ENCODE results near the gene EYS.

DNA sequence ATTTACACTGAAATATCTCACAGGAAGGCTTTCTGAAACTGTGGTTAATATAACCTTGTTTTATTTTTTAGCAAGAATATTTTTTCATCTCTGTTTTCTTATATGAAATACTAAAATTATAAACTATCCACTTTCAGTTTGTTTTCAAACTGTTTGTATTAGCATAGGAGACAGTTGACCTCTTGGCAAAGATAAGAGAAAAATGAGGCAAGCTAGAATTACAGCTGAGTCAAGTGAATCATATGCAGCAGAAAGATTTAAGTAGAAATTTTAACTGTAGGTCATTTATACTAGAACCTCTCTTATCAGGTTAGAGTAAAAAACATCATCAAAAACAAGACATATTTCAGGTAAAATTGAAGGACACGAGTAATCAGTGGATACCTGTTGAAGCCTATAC lies 1278.8 kb downstream of the EYS start:
- TF ChIP-seq, protein P1, sequence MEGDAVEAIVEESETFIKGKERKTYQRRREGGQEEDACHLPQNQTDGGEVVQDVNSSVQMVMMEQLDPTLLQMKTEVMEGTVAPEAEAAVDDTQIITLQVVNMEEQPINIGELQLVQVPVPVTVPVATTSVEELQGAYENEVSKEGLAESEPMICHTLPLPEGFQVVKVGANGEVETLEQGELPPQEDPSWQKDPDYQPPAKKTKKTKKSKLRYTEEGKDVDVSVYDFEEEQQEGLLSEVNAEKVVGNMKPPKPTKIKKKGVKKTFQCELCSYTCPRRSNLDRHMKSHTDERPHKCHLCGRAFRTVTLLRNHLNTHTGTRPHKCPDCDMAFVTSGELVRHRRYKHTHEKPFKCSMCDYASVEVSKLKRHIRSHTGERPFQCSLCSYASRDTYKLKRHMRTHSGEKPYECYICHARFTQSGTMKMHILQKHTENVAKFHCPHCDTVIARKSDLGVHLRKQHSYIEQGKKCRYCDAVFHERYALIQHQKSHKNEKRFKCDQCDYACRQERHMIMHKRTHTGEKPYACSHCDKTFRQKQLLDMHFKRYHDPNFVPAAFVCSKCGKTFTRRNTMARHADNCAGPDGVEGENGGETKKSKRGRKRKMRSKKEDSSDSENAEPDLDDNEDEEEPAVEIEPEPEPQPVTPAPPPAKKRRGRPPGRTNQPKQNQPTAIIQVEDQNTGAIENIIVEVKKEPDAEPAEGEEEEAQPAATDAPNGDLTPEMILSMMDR (IDR thresholded peaks at IDR 0.05) = no peak
- no peak for TF ChIP-seq POLR2A (IDR thresholded peaks at IDR 0.05)
- TF ChIP-seq EP300 (IDR thresholded peaks at IDR 0.05) = no peak
- no peak for TF ChIP-seq POLR2AphosphoS5 (IDR thresholded peaks at IDR 0.05)

Measured in gastroesophageal sphincter (tissue), 3 donors.